ENCODE data around the gene CTBP2.
"Not testable (repeated sequence)": the region's sequence is repeated elsewhere in the genome, so short reads cannot be mapped to it uniquely, and the experiment has no call there.

CTBP2 gene

GRCh38 chr10:125059348-125059747 is 101.0 kb downstream of the CTBP2 start:
- DNase-seq, result not testable (repeated sequence)

DNA sequence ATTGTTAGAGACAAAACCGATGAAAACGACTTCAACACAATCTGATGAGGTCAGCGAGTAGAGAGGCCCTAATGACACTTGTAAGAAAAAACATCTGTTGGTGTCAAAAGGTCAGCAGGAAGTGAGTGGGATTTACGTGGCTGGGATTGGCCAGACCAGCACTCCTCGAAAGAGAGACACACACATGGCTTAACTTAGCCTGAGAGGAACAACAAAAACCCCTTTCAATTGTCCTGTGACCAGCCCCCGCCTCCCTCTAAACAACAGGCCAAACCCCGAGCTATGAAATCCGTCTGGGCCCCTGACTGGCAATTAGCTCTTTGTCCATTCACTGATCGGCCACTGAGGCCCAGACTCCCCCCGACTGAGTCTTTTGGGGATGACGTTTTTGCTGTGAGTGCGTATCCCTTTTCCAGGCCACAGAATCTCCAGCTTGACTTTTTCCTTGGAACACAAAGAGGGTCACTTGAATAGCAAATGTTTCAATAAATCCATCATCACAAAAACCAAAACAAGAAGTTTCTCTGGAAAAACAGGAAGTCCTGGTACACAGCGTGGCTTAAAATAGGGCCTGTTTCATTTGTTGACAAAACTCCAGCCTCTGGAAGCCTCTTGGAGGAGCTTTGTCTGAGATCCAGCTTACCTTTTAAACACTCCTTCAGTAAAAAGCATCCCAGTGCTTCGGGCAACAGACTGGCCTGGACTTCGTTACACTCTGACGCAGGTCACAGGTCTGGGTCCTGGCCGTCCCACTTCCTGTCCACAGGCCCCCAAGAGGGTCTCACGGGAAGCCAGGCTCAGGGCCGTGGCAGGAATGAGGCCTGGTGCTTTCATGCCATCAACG is 103.0 kb downstream of the CTBP2 start:
- DNase-seq, result peak; percentile 11

GRCh38 chr10:125056161-125057132 is 103.9 kb downstream of the CTBP2 start:
- DNase-seq, result peak; percentile 1

DNA sequence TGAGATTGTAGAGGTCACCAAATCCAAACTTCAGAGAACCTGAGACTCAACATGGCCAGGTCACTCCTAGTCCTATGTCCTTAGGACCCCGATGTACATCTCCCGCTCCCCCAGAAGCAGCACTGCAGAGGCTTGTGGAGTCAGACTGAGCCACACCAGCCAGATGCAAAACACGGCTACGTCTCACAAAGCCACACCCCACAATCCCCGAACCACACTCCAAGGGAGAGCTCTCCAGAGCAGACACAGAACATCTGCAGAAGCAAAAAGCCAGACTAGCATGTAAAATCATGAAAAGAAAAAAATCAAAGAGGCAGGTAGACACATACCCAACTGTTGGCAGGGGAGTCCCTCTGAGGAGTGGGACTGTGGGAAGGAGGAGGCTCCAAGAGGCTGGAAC is 104.9 kb downstream of the CTBP2 start:
- DNase-seq, result no peak

GRCh38 chr10:125054669-125055268 is 105.6 kb downstream of the CTBP2 start:
- peak; percentile 5 for DNase-seq

DNA sequence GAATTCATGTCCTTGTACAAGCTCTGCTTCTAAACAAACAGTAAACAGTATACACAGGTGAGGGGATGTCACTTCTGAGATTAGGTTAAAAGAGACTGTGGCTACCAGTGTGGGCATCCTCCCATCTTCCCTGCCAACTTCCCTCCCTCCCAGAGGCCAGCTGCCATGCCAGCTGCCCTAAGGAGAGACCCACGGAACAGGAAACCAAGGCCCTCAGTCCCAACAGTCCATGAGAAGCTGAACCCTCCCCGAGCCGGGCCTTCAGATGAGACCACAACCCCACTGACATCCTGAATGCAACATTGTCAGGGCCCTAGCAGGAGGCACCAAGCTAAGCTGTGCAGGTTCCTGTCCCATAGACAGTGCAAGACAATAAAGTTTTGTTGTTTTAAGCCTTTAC is 106.1 kb downstream of the CTBP2 start:
- DNase-seq, result no peak

- no peak for DNase-seq
These were observed 108.2 kb downstream of the CTBP2 start for GRCh38 chr10:125052146-125052545.

DNA sequence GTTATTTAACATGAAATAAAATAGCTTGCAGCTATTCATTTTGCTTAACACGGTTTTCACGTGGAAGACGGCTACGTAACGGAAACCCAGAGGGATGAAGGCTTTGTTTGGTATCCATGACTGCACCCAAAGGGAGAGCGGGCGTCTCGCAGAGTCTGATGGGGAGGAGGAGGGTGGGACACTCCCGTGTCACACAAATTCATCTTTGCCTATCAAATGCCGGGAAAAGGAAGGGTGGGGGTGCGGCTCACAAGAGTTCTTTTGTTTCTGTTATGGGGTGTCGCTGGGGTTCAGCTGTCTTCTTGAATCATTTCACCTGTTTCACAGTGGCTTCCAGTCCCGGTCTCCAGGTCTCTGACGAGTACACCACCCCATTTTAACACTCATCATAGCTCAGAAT is 110.0 kb downstream of the CTBP2 start:
- DNase-seq, result no peak

- no peak for DNase-seq
These were observed 111.0 kb downstream of the CTBP2 start for GRCh38 chr10:125049216-125049881.

GRCh38 chr10:125048094-125048864 is 112.1 kb downstream of the CTBP2 start:
- DNase-seq, result peak; percentile 69

- no peak for DNase-seq
These were observed 116.3 kb downstream of the CTBP2 start for GRCh38 chr10:125043841-125044658.

DNA sequence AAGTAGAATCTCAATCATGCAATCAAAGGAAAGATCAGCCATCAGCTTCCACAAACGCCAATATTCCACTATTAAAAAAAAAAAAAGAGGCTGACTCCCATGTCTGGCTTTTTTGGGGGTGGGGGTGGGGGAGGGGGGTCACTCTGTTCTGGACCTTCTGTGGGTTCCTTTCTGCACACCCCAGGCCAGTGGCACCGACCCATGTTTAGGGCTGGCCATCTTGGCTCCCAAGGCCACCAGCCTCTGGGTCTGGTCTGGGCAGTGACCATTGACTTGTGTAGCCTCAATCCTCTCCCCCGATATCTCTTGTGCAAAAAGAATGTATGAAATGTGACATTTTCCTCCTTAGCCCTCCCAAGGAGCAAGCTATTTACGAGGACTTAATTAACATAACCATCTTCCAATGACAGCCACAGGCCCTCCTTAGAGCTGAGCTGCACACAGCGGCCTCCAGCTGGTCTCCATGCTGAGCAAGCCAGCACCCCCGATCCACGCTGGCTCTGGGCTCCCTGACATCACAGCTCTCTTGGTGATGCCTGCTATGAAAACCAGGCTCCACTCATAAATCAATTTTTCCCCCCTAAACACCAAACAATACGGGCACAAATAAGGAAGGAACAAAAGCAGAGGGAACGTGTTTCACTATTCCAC is 118.4 kb downstream of the CTBP2 start:
- DNase-seq, result no peak

- DNase-seq, result no peak
These were observed 121.0 kb downstream of the CTBP2 start for GRCh38 chr10:125039354-125039769.

DNA sequence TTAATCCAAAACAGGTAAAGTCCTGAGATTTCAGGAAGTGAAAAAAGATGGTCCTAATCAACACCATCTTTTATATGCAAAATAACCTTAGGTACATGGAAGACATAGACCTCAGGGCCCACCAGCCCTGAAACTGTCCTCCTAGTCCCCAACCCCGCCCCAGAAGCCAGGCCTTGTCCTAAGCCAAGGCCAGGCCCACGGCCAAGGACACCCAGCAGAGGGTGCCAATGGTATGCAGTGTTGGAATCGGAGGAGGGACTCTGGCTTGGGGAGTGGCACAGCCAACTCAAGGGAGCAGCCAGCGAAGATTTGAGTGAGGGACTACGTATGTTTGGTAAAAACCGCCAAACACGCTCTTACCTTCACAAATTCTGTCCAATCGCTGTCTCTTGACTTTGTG is 121.7 kb downstream of the CTBP2 start:
- peak; percentile 1 for DNase-seq

GRCh38 chr10:125037145-125037877 is 123.1 kb downstream of the CTBP2 start:
- DNase-seq, result no peak

GRCh38 chr10:125035588-125036295 is 124.6 kb downstream of the CTBP2 start:
- DNase-seq, result no peak

DNA sequence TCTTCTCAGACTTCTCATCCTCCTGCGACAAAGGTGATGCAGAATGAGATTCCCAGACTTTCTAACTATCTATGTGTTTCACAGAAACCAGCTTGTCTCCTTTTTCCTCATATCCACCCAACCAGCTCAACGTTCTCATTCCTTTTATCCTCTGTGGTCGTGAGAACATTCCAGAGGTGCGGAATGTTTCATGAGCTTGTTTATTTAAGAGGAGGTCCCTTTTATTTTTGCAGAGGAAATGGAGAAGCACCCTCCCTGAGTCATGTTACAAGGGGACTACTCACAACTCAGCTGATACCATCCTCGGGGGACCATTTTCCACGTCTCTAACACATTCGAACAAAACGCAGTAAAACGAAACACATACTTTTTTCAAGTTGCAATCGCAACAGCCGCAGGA is 125.2 kb downstream of the CTBP2 start:
- no peak for DNase-seq

GRCh38 chr10:125034675-125035074 is 125.7 kb downstream of the CTBP2 start:
- peak; percentile 13 for DNase-seq

Measured in NCI-H69 (cell line).